A673 (cell line): Measurements from ENCODE around the gene KLHL14. TPM values are rescaled to one million over a fixed set of nuclear protein-coding genes. Genes with fewer than 3 reads are reported as not detected.

Experiments used
- BruUV-seq: library from RNA; stranded (reverse); fragments of 400-500 nt; replicated peaks from 2 replicates; lab custom pipeline; 2021; lab: Mats Ljungman, UMichigan
- CTCF ChIA-PET: fragments of 300-600 bp; sonication (Branson Sonifier 250); formaldehyde crosslinking; loops from one replicate; lab custom pipeline; 2022; ENCODE audit warnings: antibody characterized with exemption; lab: Charles Lee
- POLR2A ChIA-PET: fragments of 300-600 bp; sonication (Branson Sonifier 250); formaldehyde crosslinking; loops from one replicate; lab custom pipeline; 2022; ENCODE audit warnings: antibody characterized with exemption; ENCODE audit not compliant: low non-redundant PET; lab: Charles Lee
- DNase-seq: peaks from one replicate; pipeline ENCODE4 v3.0.0-alpha.2; 2015; ENCODE audit warnings: low spot score
- H3K27ac ChIP-seq: fragments of 200-600 bp; sonication (generic); 2 replicates; pipeline ENCODE4 v1.5.1; 2016; ENCODE audit warnings: mixed run types, low read depth, mild to moderate bottlenecking, mixed read lengths, antibody characterized with exemption, low read length; ENCODE audit not compliant: poor library complexity, severe bottlenecking
- H3K27me3 ChIP-seq: fragments of 200-600 bp; sonication (generic); replicated peaks from 2 replicates; pipeline ENCODE4 v1.6.1; 2017; ENCODE audit warnings: mixed run types, low read depth, mild to moderate bottlenecking, mixed read lengths, antibody characterized with exemption, low read length; ENCODE audit not compliant: insufficient read depth, poor library complexity
- H3K36me3 ChIP-seq: fragments of 200-600 bp; sonication (generic); 2 replicates; pipeline ENCODE4 v1.6.1; 2016; ENCODE audit warnings: mixed run types, mild to moderate bottlenecking, mixed read lengths, antibody characterized with exemption, low read length; ENCODE audit not compliant: insufficient read depth, poor library complexity, severe bottlenecking
- H3K4me1 ChIP-seq: fragments of 200-600 bp; sonication (generic); 2 replicates; pipeline ENCODE4 v1.6.1; 2017; ENCODE audit warnings: mixed run types, mild to moderate bottlenecking, mixed read lengths, antibody characterized with exemption, low read length; ENCODE audit not compliant: insufficient read depth, poor library complexity, severe bottlenecking
- H3K4me3 ChIP-seq: fragments of 200-600 bp; sonication (generic); 2 replicates; pipeline ENCODE4 v1.5.1; 2016; ENCODE audit warnings: low read depth, mixed run types, mild to moderate bottlenecking, mixed read lengths, low read length; ENCODE audit not compliant: poor library complexity, severe bottlenecking
- H3K9me3 ChIP-seq: fragments of 200-600 bp; sonication (generic); 2 replicates; pipeline ENCODE4 v1.6.1; 2016; ENCODE audit warnings: mixed run types, low read depth, mild to moderate bottlenecking, mixed read lengths, antibody characterized with exemption, low read length; ENCODE audit not compliant: poor library complexity, severe bottlenecking
- EZH2 ChIP-seq: fragments of 200-600 bp; sonication (generic); IDR thresholded peaks from 2 replicates; pipeline ENCODE4 v1.6.1; 2017; ENCODE audit warnings: borderline replicate concordance, low read depth, mild to moderate bottlenecking, mixed read lengths, antibody characterized with exemption, low read length; ENCODE audit not compliant: poor library complexity, severe bottlenecking
- intact Hi-C: fragments of 100-400 bp; cut with micrococcal nuclease; formaldehyde crosslinking; loops from one replicate; pipeline ENCODE4 v1.10.0; 2022; ENCODE audit not compliant: unreplicated experiment
- total RNA-seq: library from RNA; stranded (reverse); gene quantifications from 2 replicates; pipeline ENCODE4 v1.2.3, GENCODE V29; 2021
- TF ChIP-seq, protein P1 (sequence below): fragments of 300-800, 200-600 bp; sonication (generic); conservative IDR thresholded peaks from 2 replicates; pipeline ENCODE4 v1.5.1; 2017; ENCODE audit warnings: low read depth, mild to moderate bottlenecking, antibody characterized with exemption, low read length, moderate library complexity, mixed read lengths

KLHL14 gene
- total RNA-seq, 1 experiment from 2014 or later: 2.3 TPM

DNA sequence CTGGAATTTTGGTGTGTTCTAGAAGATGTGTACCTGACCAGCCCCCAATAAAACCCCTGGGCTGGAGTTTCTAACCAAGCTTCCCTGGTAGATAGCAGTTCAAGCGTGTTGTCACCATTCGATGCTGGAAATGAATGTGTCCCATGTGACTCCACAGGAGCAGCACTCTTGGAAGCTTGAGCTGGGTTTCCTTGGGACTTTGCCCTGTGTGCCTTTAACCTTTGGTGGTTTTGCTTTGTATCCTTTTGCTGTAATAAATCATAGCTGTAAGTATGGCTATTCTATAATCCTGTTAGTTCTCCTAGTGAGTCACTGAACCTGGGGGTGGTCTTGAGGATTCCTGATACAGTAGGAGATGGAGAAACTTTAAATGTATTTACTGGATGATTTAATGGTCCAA lies 65.2 kb downstream of the KLHL14 start:
- H3K27ac ChIP-seq: no peak overlapping the region
- no peak for DNase-seq
- ChIA-PET POLR2A (no interaction called here), CTCF (no interaction called here)
- H3K36me3 ChIP-seq: no peaks in the 10 kb centered on the region
- H3K4me1 ChIP-seq: no peaks in the 10 kb centered on the region
- TF ChIP-seq, protein P1, sequence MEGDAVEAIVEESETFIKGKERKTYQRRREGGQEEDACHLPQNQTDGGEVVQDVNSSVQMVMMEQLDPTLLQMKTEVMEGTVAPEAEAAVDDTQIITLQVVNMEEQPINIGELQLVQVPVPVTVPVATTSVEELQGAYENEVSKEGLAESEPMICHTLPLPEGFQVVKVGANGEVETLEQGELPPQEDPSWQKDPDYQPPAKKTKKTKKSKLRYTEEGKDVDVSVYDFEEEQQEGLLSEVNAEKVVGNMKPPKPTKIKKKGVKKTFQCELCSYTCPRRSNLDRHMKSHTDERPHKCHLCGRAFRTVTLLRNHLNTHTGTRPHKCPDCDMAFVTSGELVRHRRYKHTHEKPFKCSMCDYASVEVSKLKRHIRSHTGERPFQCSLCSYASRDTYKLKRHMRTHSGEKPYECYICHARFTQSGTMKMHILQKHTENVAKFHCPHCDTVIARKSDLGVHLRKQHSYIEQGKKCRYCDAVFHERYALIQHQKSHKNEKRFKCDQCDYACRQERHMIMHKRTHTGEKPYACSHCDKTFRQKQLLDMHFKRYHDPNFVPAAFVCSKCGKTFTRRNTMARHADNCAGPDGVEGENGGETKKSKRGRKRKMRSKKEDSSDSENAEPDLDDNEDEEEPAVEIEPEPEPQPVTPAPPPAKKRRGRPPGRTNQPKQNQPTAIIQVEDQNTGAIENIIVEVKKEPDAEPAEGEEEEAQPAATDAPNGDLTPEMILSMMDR: no peak
- TF ChIP-seq EZH2: no peak
- BruUV-seq: no TSS peak
- intact Hi-C loops: no loop called here
- H3K4me3 ChIP-seq: no peak overlapping the region
- no peaks in the 10 kb centered on the region for H3K27me3 ChIP-seq
- no peaks in the 10 kb centered on the region for H3K9me3 ChIP-seq

DNA sequence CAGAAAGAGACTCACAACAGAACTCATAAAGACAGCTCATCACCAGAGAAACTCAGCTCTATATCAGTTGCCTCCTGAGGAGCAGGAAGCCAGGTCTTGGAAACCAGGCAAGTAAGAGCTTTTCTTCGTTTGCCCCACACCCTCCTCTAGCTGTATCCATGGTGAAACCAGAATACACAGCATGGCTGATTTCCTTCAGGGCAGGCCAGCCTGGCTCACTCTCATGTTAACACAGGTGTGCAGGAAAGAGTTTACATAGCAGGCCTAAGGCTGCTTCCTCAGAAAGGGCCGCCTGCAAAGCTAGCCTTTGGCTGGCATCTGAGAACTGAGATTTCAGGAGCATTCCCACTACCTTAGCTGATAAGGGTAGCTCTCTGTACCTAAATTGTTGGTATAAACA lies 65.7 kb downstream of the KLHL14 start:
- DNase-seq: no peak
- no peak for TF ChIP-seq EZH2
- TF ChIP-seq, protein P1: no peak
- BruUV-seq: no TSS peak
- Histone ChIP-seq H3K4me1 (no peaks in the 10 kb centered on the region), H3K27me3 (no peaks in the 10 kb centered on the region), H3K9me3 (no peaks in the 10 kb centered on the region), H3K36me3 (no peaks in the 10 kb centered on the region), H3K4me3 (no peak overlapping the region), H3K27ac (no peak overlapping the region)
- intact Hi-C loops: no loop called here
- ChIA-PET POLR2A (no interaction called here), CTCF (no interaction called here)

DNA sequence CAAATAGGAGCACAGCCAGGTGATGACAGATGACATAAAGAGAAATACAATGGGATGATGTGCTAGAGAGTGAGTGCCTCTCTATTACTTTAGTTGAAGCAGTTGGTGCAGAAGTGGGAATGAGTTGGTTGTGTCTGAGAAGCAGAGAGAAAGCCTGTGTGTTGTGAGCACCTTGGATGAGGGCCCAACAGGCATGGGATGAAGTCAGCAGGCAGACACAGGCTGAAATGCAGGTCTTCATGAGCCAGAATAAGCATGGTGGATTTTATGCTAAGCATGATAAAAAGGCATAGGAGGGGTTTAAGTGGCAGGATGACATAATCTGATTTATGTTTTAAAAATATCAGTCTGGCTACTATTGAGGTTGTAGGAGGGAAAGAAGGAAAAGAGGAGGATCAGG lies 71.5 kb downstream of the KLHL14 start:
- no TSS peak for BruUV-seq
- H3K27me3 ChIP-seq: no peaks in the 10 kb centered on the region
- H3K4me1 ChIP-seq: no peaks in the 10 kb centered on the region
- H3K9me3 ChIP-seq: no peaks in the 10 kb centered on the region
- no peak overlapping the region for H3K4me3 ChIP-seq
- POLR2A ChIA-PET: no interaction called here
- CTCF ChIA-PET: no interaction called here
- no peaks in the 10 kb centered on the region for H3K36me3 ChIP-seq
- H3K27ac ChIP-seq: no peak overlapping the region
- no peak for TF ChIP-seq EZH2
- TF ChIP-seq, protein P1: no peak
- no peak for DNase-seq
- intact Hi-C loops: no loop called here
